ENCODE measurements around the gene TMPRSS3.

TMPRSS3 gene

GRCh38 chr21:42438316-42439205 is 42.7 kb upstream of the TMPRSS3 start:
- no peak for TF ChIP-seq TCF12 (IDR thresholded peaks at IDR 0.05; ENCODE audit: low read depth)
- no peak for TF ChIP-seq MAX (IDR thresholded peaks at IDR 0.05)
- TF ChIP-seq TEAD4 (IDR thresholded peaks at IDR 0.05) = no peak
- no peak for TF ChIP-seq REST (IDR thresholded peaks at IDR 0.05; ENCODE audit: low read depth)
- TF ChIP-seq ZBTB7A (IDR thresholded peaks at IDR 0.05; ENCODE audit: low read depth) = no peak
- TF ChIP-seq FOXM1 (IDR thresholded peaks at IDR 0.05; ENCODE audit: borderline replicate concordance, low read depth) = no peak
- no peak for TF ChIP-seq USF1 (IDR thresholded peaks at IDR 0.05)
- no peak for TF ChIP-seq CEBPB (IDR thresholded peaks at IDR 0.05)
- TF ChIP-seq CREB1 (IDR thresholded peaks at IDR 0.05; ENCODE audit: low read depth) = no peak
- no peak for TF ChIP-seq EGR1 (IDR thresholded peaks at IDR 0.05)

GRCh38 chr21:42437786-42438185 is 41.9 kb upstream of the TMPRSS3 start:
- TF ChIP-seq REST (IDR thresholded peaks at IDR 0.05; ENCODE audit: low read depth) = peak; percentile 91
- no peak for TF ChIP-seq ZBTB7A (IDR thresholded peaks at IDR 0.05; ENCODE audit: low read depth)

GRCh38 chr21:42436914-42437313 is 41.1 kb upstream of the TMPRSS3 start:
- TF ChIP-seq CREB1 (IDR thresholded peaks at IDR 0.05; ENCODE audit: low read depth) (no peak), EGR1 (IDR thresholded peaks at IDR 0.05) (no peak), TCF12 (IDR thresholded peaks at IDR 0.05; ENCODE audit: low read depth) (no peak), TAF1 (IDR thresholded peaks at IDR 0.05; ENCODE audit: low read depth) (no peak), YY1 (IDR thresholded peaks at IDR 0.05; ENCODE audit: low read depth) (no peak), FOXM1 (IDR thresholded peaks at IDR 0.05; ENCODE audit: borderline replicate concordance, low read depth) (no peak), MAX (IDR thresholded peaks at IDR 0.05) (no peak)

- TF ChIP-seq EGR1 (IDR thresholded peaks at IDR 0.05) (no peak), TCF12 (IDR thresholded peaks at IDR 0.05; ENCODE audit: low read depth) (no peak), FOXM1 (IDR thresholded peaks at IDR 0.05; ENCODE audit: borderline replicate concordance, low read depth) (no peak), RAD21 (IDR thresholded peaks at IDR 0.05; ENCODE audit: low read depth) (no peak), REST (IDR thresholded peaks at IDR 0.05; ENCODE audit: low read depth) (no peak), EP300 (IDR thresholded peaks at IDR 0.05; ENCODE audit: borderline replicate concordance) (no peak), CEBPB (IDR thresholded peaks at IDR 0.05) (no peak), USF1 (IDR thresholded peaks at IDR 0.05) (no peak), NFIC (IDR thresholded peaks at IDR 0.05) (no peak), TAF1 (IDR thresholded peaks at IDR 0.05; ENCODE audit: low read depth) (no peak), TEAD4 (IDR thresholded peaks at IDR 0.05) (no peak), MAX (IDR thresholded peaks at IDR 0.05) (no peak), ZBTB7A (IDR thresholded peaks at IDR 0.05; ENCODE audit: low read depth) (no peak), CREB1 (IDR thresholded peaks at IDR 0.05; ENCODE audit: low read depth) (no peak), YY1 (IDR thresholded peaks at IDR 0.05; ENCODE audit: low read depth) (no peak)
These were observed 40.0 kb upstream of the TMPRSS3 start for GRCh38 chr21:42435833-42436232.

Measured in Ishikawa (cell line).